SK-N-SH (cell line): ENCODE measurements around the gene AGBL1. TPM values are rescaled to one million over a fixed set of nuclear protein-coding genes. Genes with fewer than 3 reads are reported as not detected.

Experiments
- CTCF ChIA-PET: fragments of 300-600, 350-600 bp; formaldehyde crosslinking; extraction: SDS; loops from one replicate; lab custom pipeline; 2021; lab: Yijun Ruan, JAX
- POLR2A ChIA-PET: fragments of 350-600 bp; sonication (Branson Sonifier 250); formaldehyde crosslinking; extraction: SDS; loops from one replicate; lab custom pipeline; 2020; ENCODE audit warnings: antibody characterized with exemption, inconsistent platforms; lab: Yijun Ruan, JAX
- DNase-seq: peaks from one replicate; pipeline ENCODE4 v3.0.0; 2012
- H2AFZ ChIP-seq: fragments of 200-600 bp; sonication (generic); 2 replicates; pipeline ENCODE4 v1.8.1; 2016; ENCODE audit warnings: antibody characterized with exemption, mild to moderate bottlenecking, low read depth
- H3F3A ChIP-seq: fragments of 200-600 bp; sonication (generic); replicated peaks from 2 replicates; pipeline ENCODE3; 2016; ENCODE audit warnings: antibody characterized with exemption, mild to moderate bottlenecking; ENCODE audit not compliant: insufficient read depth
- H3K27ac ChIP-seq, 2 experiments: fragments of 200-500 bp in 1 of 2; fragments of 200-600 bp in 1 of 2; sonication (Bioruptor generic) in 1 of 2; sonication (generic), shearing (Covaris generic) in 1 of 2; 2 replicates each; pipeline versions ENCODE4 v1.5.1 to v1.6.1; 2014 to 2016; ENCODE audit warnings: low read depth in 2 of 2, inconsistent platforms in 1 of 2, low read length in 1 of 2, mild to moderate bottlenecking in 1 of 2, mixed read lengths in 1 of 2
- H3K27me3 ChIP-seq: fragments of 200-600 bp; sonication (generic), shearing (Covaris generic); 2 replicates; pipeline ENCODE4 v1.6.1; 2016; ENCODE audit warnings: mixed run types; ENCODE audit not compliant: insufficient read depth
- H3K36me3 ChIP-seq, 2 experiments: fragments of 200-500 bp in 1 of 2; fragments of 200-600 bp in 1 of 2; sonication (Bioruptor generic) in 1 of 2; sonication (generic) in 1 of 2; replicated peaks in 1 of 2; 2 replicates each; pipeline versions ENCODE3 to v1.5.1; 2014 to 2016; ENCODE audit warnings: low read length in 1 of 2, mild to moderate bottlenecking in 1 of 2; ENCODE audit not compliant: insufficient read depth in 2 of 2, control insufficient read depth in 1 of 2
- H3K4me1 ChIP-seq, 2 experiments: fragments of 200-500 bp in 1 of 2; fragments of 200-600 bp in 1 of 2; sonication (Bioruptor generic) in 1 of 2; sonication (generic), shearing (Covaris generic) in 1 of 2; 2 replicates each; pipeline versions ENCODE4 v1.5.1 to v1.6.1; 2014 to 2016; ENCODE audit warnings: low read depth in 1 of 2, low read length in 1 of 2, mixed run types in 1 of 2; ENCODE audit not compliant: insufficient read depth in 2 of 2, control insufficient read depth in 1 of 2
- H3K4me2 ChIP-seq: fragments of 200-600 bp; sonication (generic), shearing (Covaris generic); 2 replicates; pipeline ENCODE4 v1.6.1; 2017; ENCODE audit warnings: mixed run types
- H3K4me3 ChIP-seq, 2 experiments: fragments of 200-500 bp in 1 of 2; fragments of 200-600 bp in 1 of 2; sonication (Bioruptor generic) in 1 of 2; sonication (generic), shearing (Covaris generic) in 1 of 2; 2 replicates each; pipeline versions ENCODE4 v1.5.1 to v1.8.1; 2014 to 2016; ENCODE audit warnings: low read depth in 2 of 2, inconsistent platforms in 1 of 2, low read length in 1 of 2, mild to moderate bottlenecking in 1 of 2, mixed read lengths in 1 of 2, moderate library complexity in 1 of 2
- H3K79me2 ChIP-seq: fragments of 200-600 bp; sonication (generic); 2 replicates; pipeline ENCODE4 v1.8.1; 2017; ENCODE audit warnings: mild to moderate bottlenecking; ENCODE audit not compliant: insufficient read depth
- H3K9ac ChIP-seq: fragments of 200-600 bp; sonication (generic); 2 replicates; pipeline ENCODE4 v1.6.1; 2017; ENCODE audit warnings: mixed run types
- H3K9me2 ChIP-seq: fragments of 200-600 bp; sonication (generic); 2 replicates; pipeline ENCODE4 v1.6.1; 2017; ENCODE audit warnings: mixed run types
- H3K9me3 ChIP-seq: fragments of 200-600 bp; sonication (generic); 2 replicates; pipeline ENCODE4 v1.6.1; 2017; ENCODE audit warnings: mixed run types, mild to moderate bottlenecking, moderate library complexity
- H4K20me1 ChIP-seq: fragments of 200-600 bp; sonication (generic); 2 replicates; pipeline ENCODE4 v1.6.1; 2017; ENCODE audit warnings: mild to moderate bottlenecking, mixed run types; ENCODE audit not compliant: insufficient read depth
- CHD2 ChIP-seq: fragments of 150-350 bp; IDR thresholded peaks from 2 replicates; pipeline ENCODE4 v1.6.1; 2018; ENCODE audit warnings: low read length; ENCODE audit not compliant: partially characterized antibody
- FOSL2 ChIP-seq: IDR thresholded peaks from 2 replicates; pipeline ENCODE4 v1.4.0; 2012; ENCODE audit warnings: low read depth, mild to moderate bottlenecking, moderate library complexity, borderline replicate concordance
- FOXJ3 ChIP-seq: sonication (generic); formaldehyde crosslinking; IDR thresholded peaks from 2 replicates; pipeline ENCODE4 v1.5.1; 2020; ENCODE audit warnings: mild to moderate bottlenecking, missing genetic modification reagents
- GABPA ChIP-seq: IDR thresholded peaks from 2 replicates; pipeline ENCODE4 v1.4.0; 2012; ENCODE audit warnings: low read depth, mild to moderate bottlenecking
- GATA2 ChIP-seq: sonication (generic); formaldehyde crosslinking; IDR thresholded peaks from 2 replicates; pipeline ENCODE4 v1.5.0; 2020; ENCODE audit warnings: mild to moderate bottlenecking, missing genetic modification reagents
- JUND ChIP-seq: IDR thresholded peaks from 2 replicates; pipeline ENCODE4 v1.4.0; 2012
- NFIC ChIP-seq: IDR thresholded peaks from 2 replicates; pipeline ENCODE4 v1.4.0; 2012; ENCODE audit warnings: borderline replicate concordance
- POLR2AphosphoS5 ChIP-seq: IDR thresholded peaks from 2 replicates; pipeline ENCODE4 v1.6.1; 2012; ENCODE audit warnings: low read depth, low read length
- RAD21 ChIP-seq: IDR thresholded peaks from 2 replicates; pipeline ENCODE4 v1.6.1; 2012; ENCODE audit warnings: mild to moderate bottlenecking, low read length
- RCOR1 ChIP-seq: fragments of 150-350 bp; IDR thresholded peaks from 2 replicates; pipeline ENCODE4 v1.6.1; 2017; ENCODE audit warnings: antibody characterized with exemption, low read length
- SIN3A ChIP-seq: IDR thresholded peaks from 2 replicates; pipeline ENCODE4 v1.6.1; 2012; ENCODE audit warnings: low read depth, mild to moderate bottlenecking, low read length, moderate library complexity, borderline replicate concordance
- SMC3 ChIP-seq: IDR thresholded peaks from 2 replicates; pipeline ENCODE4 v1.6.1; 2012; ENCODE audit warnings: low read depth, low read length, improper control_type of control experiment
- TCF12 ChIP-seq: IDR thresholded peaks from 2 replicates; pipeline ENCODE4 v1.4.0; 2012
- TEAD4 ChIP-seq: IDR thresholded peaks from 2 replicates; pipeline ENCODE4 v1.4.0; 2012; ENCODE audit warnings: mild to moderate bottlenecking, borderline replicate concordance; ENCODE audit not compliant: insufficient read depth
- YY1 ChIP-seq: IDR thresholded peaks from 2 replicates; pipeline ENCODE4 v1.4.0; 2012; ENCODE audit warnings: low read depth, mild to moderate bottlenecking
- WGBS: methylation state at CpG from one replicate; pipeline ENCODE4 v1.1.6; 2017; ENCODE audit warnings: low lambda C conversion rate; 5-methylcytosine and 5-hydroxymethylcytosine counted together
- polyA plus RNA-seq, 3 experiments: library from polyadenylated mRNA; depleted of rRNA; stranded (reverse); fragments of >200 nt; gene quantifications; 2 replicates each; pipeline ENCODE4 v1.2.3, GENCODE V29; 2012
- TF ChIP-seq, protein P1 (sequence below): fragments of 200-600 bp; sonication (generic); IDR thresholded peaks from 2 replicates; pipeline ENCODE4 v1.6.1; 2017; ENCODE audit warnings: antibody characterized with exemption, mild to moderate bottlenecking, moderate library complexity
- TF ChIP-seq, protein P2 (sequence below): fragments of 150-350 bp; IDR thresholded peaks from 2 replicates; pipeline ENCODE4 v1.6.1; 2017; ENCODE audit warnings: antibody characterized with exemption, low read length, low read depth, borderline replicate concordance

The AGBL1 gene
- polyA plus RNA-seq, 1 of the 3 experiments (the other 2 are of a cell fraction) = not detected

DNA sequence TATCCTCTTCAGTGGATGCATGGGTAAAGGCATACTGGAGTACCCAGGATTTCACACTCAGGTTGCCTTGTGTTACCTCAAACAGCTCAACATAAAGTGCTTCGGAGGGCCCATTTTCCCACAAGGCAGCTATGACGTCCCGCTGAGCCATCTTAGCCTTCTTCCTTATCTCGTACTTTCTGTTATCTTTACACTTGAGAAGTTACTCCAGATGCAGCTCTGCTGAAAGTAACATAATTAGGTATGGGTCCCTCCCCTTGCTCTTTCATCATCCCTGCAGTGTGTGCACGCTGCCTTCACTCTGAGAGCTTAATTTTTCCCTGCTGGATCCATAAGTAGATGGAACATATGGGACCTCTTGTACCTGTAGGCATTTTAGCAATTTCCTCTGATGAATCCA is 410.3 kb downstream of the AGBL1 start (continued):
- TF ChIP-seq, protein P1, sequence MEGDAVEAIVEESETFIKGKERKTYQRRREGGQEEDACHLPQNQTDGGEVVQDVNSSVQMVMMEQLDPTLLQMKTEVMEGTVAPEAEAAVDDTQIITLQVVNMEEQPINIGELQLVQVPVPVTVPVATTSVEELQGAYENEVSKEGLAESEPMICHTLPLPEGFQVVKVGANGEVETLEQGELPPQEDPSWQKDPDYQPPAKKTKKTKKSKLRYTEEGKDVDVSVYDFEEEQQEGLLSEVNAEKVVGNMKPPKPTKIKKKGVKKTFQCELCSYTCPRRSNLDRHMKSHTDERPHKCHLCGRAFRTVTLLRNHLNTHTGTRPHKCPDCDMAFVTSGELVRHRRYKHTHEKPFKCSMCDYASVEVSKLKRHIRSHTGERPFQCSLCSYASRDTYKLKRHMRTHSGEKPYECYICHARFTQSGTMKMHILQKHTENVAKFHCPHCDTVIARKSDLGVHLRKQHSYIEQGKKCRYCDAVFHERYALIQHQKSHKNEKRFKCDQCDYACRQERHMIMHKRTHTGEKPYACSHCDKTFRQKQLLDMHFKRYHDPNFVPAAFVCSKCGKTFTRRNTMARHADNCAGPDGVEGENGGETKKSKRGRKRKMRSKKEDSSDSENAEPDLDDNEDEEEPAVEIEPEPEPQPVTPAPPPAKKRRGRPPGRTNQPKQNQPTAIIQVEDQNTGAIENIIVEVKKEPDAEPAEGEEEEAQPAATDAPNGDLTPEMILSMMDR = no peak
- TF ChIP-seq, protein P2, sequence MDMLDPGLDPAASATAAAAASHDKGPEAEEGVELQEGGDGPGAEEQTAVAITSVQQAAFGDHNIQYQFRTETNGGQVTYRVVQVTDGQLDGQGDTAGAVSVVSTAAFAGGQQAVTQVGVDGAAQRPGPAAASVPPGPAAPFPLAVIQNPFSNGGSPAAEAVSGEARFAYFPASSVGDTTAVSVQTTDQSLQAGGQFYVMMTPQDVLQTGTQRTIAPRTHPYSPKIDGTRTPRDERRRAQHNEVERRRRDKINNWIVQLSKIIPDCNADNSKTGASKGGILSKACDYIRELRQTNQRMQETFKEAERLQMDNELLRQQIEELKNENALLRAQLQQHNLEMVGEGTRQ = no peak
- no peak for TF ChIP-seq TEAD4

DNA sequence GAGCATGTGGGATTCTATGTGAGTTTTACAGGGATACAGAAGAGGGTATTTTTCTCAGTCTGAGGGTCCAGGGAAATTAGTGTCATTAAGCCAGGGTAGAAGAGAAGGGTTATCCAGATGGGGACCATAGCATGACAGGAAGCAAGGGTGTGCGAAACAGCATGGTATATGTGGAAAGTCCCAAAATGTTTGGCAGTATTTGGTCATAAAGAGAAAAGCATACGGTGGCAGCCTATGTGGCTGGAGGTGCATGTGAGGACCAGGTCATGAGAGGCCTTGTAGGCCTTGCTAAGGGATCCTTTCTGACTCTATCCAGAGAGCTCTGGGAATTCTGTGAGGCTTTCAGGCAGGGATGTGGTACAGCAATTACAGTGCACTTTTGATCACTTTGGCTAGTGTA is 411.4 kb downstream of the AGBL1 start:
- Histone ChIP-seq H3K27ac (no peak overlapping the region), H2AFZ (no peak overlapping the region), H3K4me3 (no peak overlapping the region), H3K36me3 (no peaks in the 10 kb centered on the region), H3K79me2 (no peaks in the 10 kb centered on the region), H3K9ac (no peak overlapping the region), H3K4me1 (peaks cover 0 to 7% of the 10 kb centered on the region in 2 experiments; a peak in 1 of 4 replicates), H3K27me3 (no peaks in the 10 kb centered on the region), H3K4me2 (no peak overlapping the region), H4K20me1 (no peaks in the 10 kb centered on the region), H3K9me3 (no peaks in the 10 kb centered on the region), H3F3A (no peaks in the 10 kb centered on the region), H3K9me2 (no peaks in the 10 kb centered on the region)
- 34% methylated on average over 2 of the region's 2 CpGs for WGBS
- CTCF ChIA-PET = interaction anchor here (0.6 kb wide), 1 partner anchor 114 kb away, joined by 3 read pairs; no protein-coding TSS in a partner anchor
- POLR2A ChIA-PET = no interaction called here
- TF ChIP-seq GATA2 (CRISPR knock-in tag) (no peak), RAD21 (no peak), FOSL2 (no peak), RCOR1 (no peak), CHD2 (no peak), NFIC (no peak), JUND (no peak), FOXJ3 (CRISPR knock-in tag) (no peak), YY1 (no peak), GABPA (no peak), SMC3 (no peak), TCF12 (no peak), TEAD4 (no peak), SIN3A (no peak), POLR2AphosphoS5 (no peak)
- TF ChIP-seq, protein P2 = no peak
- no peak for DNase-seq
